Endodermal cell (in vitro differentiated cells): ENCODE results near the gene HSD17B3. TPM values are rescaled to one million over a fixed set of nuclear protein-coding genes. Genes with fewer than 3 reads are reported as not detected.
"Not testable (repeated sequence)": the region's sequence is repeated elsewhere in the genome, so short reads cannot be mapped to it uniquely, and the experiment has no call there.

Experiments
- DNase-seq: peaks from one replicate; pipeline ENCODE4 v3.0.0-alpha.2; 2017
- H3K27ac ChIP-seq: 2 replicates; pipeline ENCODE4 v1.5.1; 2013; ENCODE audit warnings: mild to moderate bottlenecking, low read depth, low read length, moderate library complexity
- H3K27me3 ChIP-seq: 2 replicates; pipeline ENCODE4 v1.6.1; 2013; ENCODE audit warnings: mild to moderate bottlenecking, low read length, moderate library complexity; ENCODE audit not compliant: insufficient read depth, control insufficient read depth, poor library complexity, severe bottlenecking
- H3K36me3 ChIP-seq: 2 replicates; pipeline ENCODE4 v1.7.0; 2013; ENCODE audit warnings: mild to moderate bottlenecking, low read length, moderate library complexity; ENCODE audit not compliant: control insufficient read depth, insufficient read depth
- H3K4me1 ChIP-seq: one replicate; pipeline ENCODE4 v1.7.0; 2013; ENCODE audit warnings: low read length; ENCODE audit not compliant: control insufficient read depth, insufficient read depth
- H3K4me3 ChIP-seq: 2 replicates; pipeline ENCODE4 v1.5.1; 2013; ENCODE audit warnings: mild to moderate bottlenecking, low read length, moderate library complexity
- H3K9ac ChIP-seq: 2 replicates; pipeline ENCODE4 v1.6.1; 2013; ENCODE audit warnings: mild to moderate bottlenecking, low read length, moderate library complexity; ENCODE audit not compliant: poor library complexity, severe bottlenecking; ENCODE audit errors: extremely low read depth
- H3K9me3 ChIP-seq: 2 replicates; pipeline ENCODE4 v1.6.1; 2013; ENCODE audit warnings: mild to moderate bottlenecking, low read length, moderate library complexity; ENCODE audit not compliant: control insufficient read depth
- H3K27ac Mint-ChIP-seq: 2 replicates; pipeline ENCODE4 v1.8.0; 2020; ENCODE audit warnings: mixed read lengths
- H3K27me3 Mint-ChIP-seq: 2 replicates; pipeline ENCODE4 v1.8.0; 2021; ENCODE audit warnings: mild to moderate bottlenecking, mixed read lengths; ENCODE audit not compliant: insufficient read depth
- H3K36me3 Mint-ChIP-seq: 2 replicates; pipeline ENCODE4 v1.8.0; 2020; ENCODE audit warnings: low read depth, mixed read lengths
- H3K4me1 Mint-ChIP-seq: 2 replicates; pipeline ENCODE4 v1.8.0; 2020; ENCODE audit warnings: mixed read lengths
- H3K4me3 Mint-ChIP-seq: 2 replicates; pipeline ENCODE4 v1.8.0; 2020; ENCODE audit warnings: mild to moderate bottlenecking, moderate library complexity, mixed read lengths
- H3K9me3 Mint-ChIP-seq: 2 replicates; pipeline ENCODE4 v1.8.0; 2020; ENCODE audit warnings: mild to moderate bottlenecking, mixed read lengths
- WGBS, 2 experiments: methylation state at CpG; one replicate each; pipeline versions ENCODE4 v1.1.5 to v1.1.7; 2013; ENCODE audit warnings: missing lambda C conversion rate in 2 of 2, mixed read lengths in 1 of 2; ENCODE audit not compliant: insufficient coverage in 1 of 2, insufficient read length in 1 of 2; 5-methylcytosine and 5-hydroxymethylcytosine counted together
- total RNA-seq, 2 donors: library from RNA; stranded (reverse); fragmentation: NEBNext Ultra II Directional in 1 of 2; extraction: Animal tissue kit (Norgen Biotek cat#: 25700) in 1 of 2; gene quantifications; 2 replicates in 1 of 2; 3 replicates in 1 of 2; pipeline ENCODE4 v1.2.1, GENCODE V29; 2021
- TF ChIP-seq, protein P1 (sequence below): fragments of 200-600 bp; sonication (generic); conservative IDR thresholded peaks from 2 replicates; pipeline ENCODE4 v1.5.0; 2021; ENCODE audit warnings: antibody characterized with exemption, mild to moderate bottlenecking

HSD17B3 gene
- total RNA-seq, 2 donors from 2014 or later, result 0.40 TPM; not detected in 1

GRCh38 chr9:96189995-96190394, 112.0 kb downstream of the HSD17B3 start:
- no peak overlapping the region for H3K9ac ChIP-seq
- no peaks in the 10 kb centered on the region for H3K36me3 ChIP-seq
- no peaks in the 10 kb centered on the region for H3K4me1 ChIP-seq
- Mint-ChIP-seq H3K4me1 (peaks cover 9% of the 10 kb centered on the region), H3K4me3 (no peak overlapping the region), H3K9me3 (peaks cover 43% of the 10 kb centered on the region), H3K36me3 (peaks cover 6% of the 10 kb centered on the region), H3K27ac (no peak overlapping the region), H3K27me3 (peaks cover 35% of the 10 kb centered on the region)
- no peak for DNase-seq
- H3K4me3 ChIP-seq, result no peak overlapping the region
- H3K27ac ChIP-seq, result no peak overlapping the region
- H3K9me3 ChIP-seq, result peaks cover 43% of the 10 kb centered on the region
- peaks cover 3% of the 10 kb centered on the region for H3K27me3 ChIP-seq
- WGBS, 2 experiments, result 86% methylated on average over 2 of the region's 2 CpGs; no CpG with 5 or more reads in 1 of the 2 experiments
- TF ChIP-seq, protein P1, sequence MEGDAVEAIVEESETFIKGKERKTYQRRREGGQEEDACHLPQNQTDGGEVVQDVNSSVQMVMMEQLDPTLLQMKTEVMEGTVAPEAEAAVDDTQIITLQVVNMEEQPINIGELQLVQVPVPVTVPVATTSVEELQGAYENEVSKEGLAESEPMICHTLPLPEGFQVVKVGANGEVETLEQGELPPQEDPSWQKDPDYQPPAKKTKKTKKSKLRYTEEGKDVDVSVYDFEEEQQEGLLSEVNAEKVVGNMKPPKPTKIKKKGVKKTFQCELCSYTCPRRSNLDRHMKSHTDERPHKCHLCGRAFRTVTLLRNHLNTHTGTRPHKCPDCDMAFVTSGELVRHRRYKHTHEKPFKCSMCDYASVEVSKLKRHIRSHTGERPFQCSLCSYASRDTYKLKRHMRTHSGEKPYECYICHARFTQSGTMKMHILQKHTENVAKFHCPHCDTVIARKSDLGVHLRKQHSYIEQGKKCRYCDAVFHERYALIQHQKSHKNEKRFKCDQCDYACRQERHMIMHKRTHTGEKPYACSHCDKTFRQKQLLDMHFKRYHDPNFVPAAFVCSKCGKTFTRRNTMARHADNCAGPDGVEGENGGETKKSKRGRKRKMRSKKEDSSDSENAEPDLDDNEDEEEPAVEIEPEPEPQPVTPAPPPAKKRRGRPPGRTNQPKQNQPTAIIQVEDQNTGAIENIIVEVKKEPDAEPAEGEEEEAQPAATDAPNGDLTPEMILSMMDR, result no peak

GRCh38 chr9:96189581-96189980, 112.4 kb downstream of the HSD17B3 start:
- H3K27ac ChIP-seq, H3K36me3 Mint-ChIP-seq: not testable (repeated sequence)
- 86% methylated on average over 2 of the region's 2 CpGs; no CpG with 5 or more reads in 1 of the 2 experiments for WGBS, 2 experiments

GRCh38 chr9:96188571-96188970, 113.4 kb downstream of the HSD17B3 start:
- no peak overlapping the region for H3K27ac Mint-ChIP-seq
- 86 to 90% methylated on average over 4 to 5 of the region's 5 CpGs for WGBS, 2 experiments

More at GRCh38 chr9:96189581-96189980, 112.4 kb downstream of the HSD17B3 start:
- H3K4me3 ChIP-seq, H3K4me1 ChIP-seq, DNase-seq, H3K4me3 Mint-ChIP-seq, H3K27me3 ChIP-seq, H3K27ac Mint-ChIP-seq, H3K36me3 ChIP-seq, H3K9ac ChIP-seq, H3K4me1 Mint-ChIP-seq: not testable (repeated sequence)
- Mint-ChIP-seq H3K9me3 (peaks cover 43% of the 10 kb centered on the region), H3K27me3 (peaks cover 39% of the 10 kb centered on the region)
- peaks cover 43% of the 10 kb centered on the region for H3K9me3 ChIP-seq

More at GRCh38 chr9:96188571-96188970, 113.4 kb downstream of the HSD17B3 start:
- Mint-ChIP-seq H3K9me3 (peaks cover 43% of the 10 kb centered on the region), H3K4me1 (peaks cover 9% of the 10 kb centered on the region), H3K27me3 (peaks cover 47% of the 10 kb centered on the region), H3K4me3 (no peak overlapping the region), H3K36me3 (peaks cover 6% of the 10 kb centered on the region)
- Histone ChIP-seq H3K4me3 (no peak overlapping the region), H3K9me3 (peaks cover 38% of the 10 kb centered on the region), H3K27me3 (peaks cover 16% of the 10 kb centered on the region), H3K4me1 (no peaks in the 10 kb centered on the region), H3K27ac (no peak overlapping the region), H3K9ac (no peak overlapping the region), H3K36me3 (no peaks in the 10 kb centered on the region)
- TF ChIP-seq, protein P1, result no peak
- no peak for DNase-seq
